GM12892 (cell line): ENCODE measurements around the gene RHOT2.

Source experiments
- POLR2A ChIP-seq: IDR thresholded peaks from 2 replicates; pipeline ENCODE4 v1.6.1; 2011; ENCODE audit warnings: low read depth, low read length, control low read depth
- POLR2AphosphoS5 ChIP-seq: IDR thresholded peaks from 2 replicates; pipeline ENCODE4 v1.6.1; 2011; ENCODE audit warnings: low read depth, low read length, control low read depth
- TAF1 ChIP-seq: IDR thresholded peaks from 2 replicates; pipeline ENCODE4 v1.6.1; 2011; ENCODE audit warnings: low read depth, mild to moderate bottlenecking, control low read depth, low read length, borderline replicate concordance

- TF ChIP-seq POLR2AphosphoS5 (no peak), POLR2A (no peak), TAF1 (no peak)
Observed at GRCh38 chr16:675884-676564, 8.1 kb downstream of the RHOT2 start.
